HEK293 (cell line): Measurements from ENCODE around the gene CLIC4.

Experiments
- CTCF ChIA-PET: fragments of 350-600 bp; formaldehyde crosslinking; extraction: SDS; loops from one replicate; lab custom pipeline; 2021; ENCODE audit warnings: antibody characterized with exemption; lab: Yijun Ruan, JAX
- POLR2A ChIA-PET: fragments of 300-600 bp; formaldehyde crosslinking; extraction: SDS; loops from one replicate; lab custom pipeline; 2020; ENCODE audit warnings: antibody characterized with exemption, inconsistent platforms; lab: Yijun Ruan, JAX
- H3K27ac ChIP-seq: fragments of 200-500 bp; sonication (Bioruptor generic); 2 replicates; pipeline ENCODE4 v1.5.1; 2014; ENCODE audit warnings: low read depth, low read length, control low read depth, inconsistent platforms; ENCODE audit errors: extremely low read depth
- H3K36me3 ChIP-seq, 2 experiments: fragments of 200-500 bp in 1 of 2; sonication (Bioruptor generic) in 1 of 2; 1 replicate in 1 of 2; 2 replicates in 1 of 2; pipeline ENCODE4 v1.5.1; 2014 to 2017; ENCODE audit warnings: inconsistent platforms in 2 of 2, low read length in 2 of 2; ENCODE audit not compliant: control insufficient read depth in 2 of 2, insufficient read depth in 1 of 2
- H3K4me1 ChIP-seq: fragments of 200-500 bp; sonication (Bioruptor generic); 2 replicates; pipeline ENCODE4 v1.5.1; 2014; ENCODE audit warnings: mild to moderate bottlenecking, low read length, inconsistent platforms; ENCODE audit not compliant: control insufficient read depth, insufficient read depth
- H3K4me3 ChIP-seq: 2 replicates; pipeline ENCODE4 v1.5.1; 2011; ENCODE audit warnings: low read depth, mild to moderate bottlenecking, control low read depth, low read length, moderate library complexity
- H3K9me3 ChIP-seq: fragments of 200-500 bp; sonication (Bioruptor generic); 2 replicates; pipeline ENCODE4 v1.5.1; 2014; ENCODE audit warnings: low read depth, low read length, inconsistent platforms; ENCODE audit not compliant: control insufficient read depth, insufficient read depth
- IKZF3 ChIP-seq: fragments of 450-650 bp; IDR thresholded peaks from 2 replicates; pipeline ENCODE4 v1.5.0; 2018; ENCODE audit warnings: missing biosample characterization, mild to moderate bottlenecking, missing genetic modification characterization, moderate library complexity
- OSR2 ChIP-seq: fragments of 450-650 bp; formaldehyde crosslinking; IDR thresholded peaks from 2 replicates; pipeline ENCODE4 v1.5.1; 2016; ENCODE audit warnings: missing biosample characterization, missing genetic modification characterization
- REPIN1 ChIP-seq: fragments of 450-650 bp; formaldehyde crosslinking; IDR thresholded peaks from 2 replicates; pipeline ENCODE4 v1.5.1; 2017; ENCODE audit warnings: missing biosample characterization, missing genetic modification characterization, low read depth
- SP7 ChIP-seq: fragments of 450-650 bp; formaldehyde crosslinking; IDR thresholded peaks from 2 replicates; pipeline ENCODE4 v1.5.1; 2016; ENCODE audit warnings: missing biosample characterization, missing genetic modification characterization
- ZBTB1 ChIP-seq: fragments of 450-650 bp; formaldehyde crosslinking; IDR thresholded peaks from 2 replicates; pipeline ENCODE4 v1.5.1; 2016; ENCODE audit warnings: missing biosample characterization, missing genetic modification characterization
- ZNF311 ChIP-seq: fragments of 450-650 bp; formaldehyde crosslinking; IDR thresholded peaks from 2 replicates; pipeline ENCODE4 v1.5.1; 2017; ENCODE audit warnings: missing biosample characterization, missing genetic modification characterization, borderline replicate concordance
- ZNF335 ChIP-seq: fragments of 450-650 bp; formaldehyde crosslinking; conservative IDR thresholded peaks from 2 replicates; pipeline ENCODE4 v1.5.1; 2016; ENCODE audit warnings: missing biosample characterization, missing genetic modification characterization
- ZNF366 ChIP-seq: fragments of 450-650 bp; formaldehyde crosslinking; conservative IDR thresholded peaks from 2 replicates; pipeline ENCODE4 v1.5.1; 2016; ENCODE audit warnings: missing biosample characterization, missing genetic modification characterization
- ZNF544 ChIP-seq: fragments of 450-650 bp; formaldehyde crosslinking; IDR thresholded peaks from 2 replicates; pipeline ENCODE4 v1.5.0; 2017; ENCODE audit warnings: missing biosample characterization, missing genetic modification characterization
- ZNF558 ChIP-seq: fragments of 450-650 bp; formaldehyde crosslinking; IDR thresholded peaks from 2 replicates; pipeline ENCODE4 v1.5.1; 2016; ENCODE audit warnings: missing biosample characterization, missing genetic modification characterization
- ZNF561 ChIP-seq: fragments of 450-650 bp; IDR thresholded peaks from 2 replicates; pipeline ENCODE4 v1.5.1; 2018; ENCODE audit warnings: missing biosample characterization, missing genetic modification characterization, borderline replicate concordance
- TF ChIP-seq, protein P1 (sequence below): fragments of 450-650 bp; formaldehyde crosslinking; IDR thresholded peaks from 2 replicates; pipeline ENCODE4 v1.5.1; 2016; ENCODE audit warnings: missing biosample characterization, missing genetic modification characterization
- TF ChIP-seq, protein P2 (sequence below): fragments of 450-650 bp; formaldehyde crosslinking; IDR thresholded peaks from 2 replicates; pipeline ENCODE4 v1.5.1; 2016; ENCODE audit warnings: missing biosample characterization, missing genetic modification characterization
- TF ChIP-seq, protein P3 (sequence below): fragments of 450-650 bp; formaldehyde crosslinking; IDR thresholded peaks from 2 replicates; pipeline ENCODE4 v1.5.1; 2016; ENCODE audit warnings: missing biosample characterization, missing genetic modification characterization
- TF ChIP-seq, protein P4 (sequence below): fragments of 450-650 bp; formaldehyde crosslinking; IDR thresholded peaks from 2 replicates; pipeline ENCODE4 v1.5.1; 2016; ENCODE audit warnings: missing biosample characterization, missing genetic modification characterization
- TF ChIP-seq, protein P5 (sequence below): fragments of 450-650 bp; formaldehyde crosslinking; conservative IDR thresholded peaks from 2 replicates; pipeline ENCODE4 v1.5.1; 2016; ENCODE audit warnings: low read depth, missing biosample characterization, missing genetic modification characterization

The CLIC4 gene

DNA sequence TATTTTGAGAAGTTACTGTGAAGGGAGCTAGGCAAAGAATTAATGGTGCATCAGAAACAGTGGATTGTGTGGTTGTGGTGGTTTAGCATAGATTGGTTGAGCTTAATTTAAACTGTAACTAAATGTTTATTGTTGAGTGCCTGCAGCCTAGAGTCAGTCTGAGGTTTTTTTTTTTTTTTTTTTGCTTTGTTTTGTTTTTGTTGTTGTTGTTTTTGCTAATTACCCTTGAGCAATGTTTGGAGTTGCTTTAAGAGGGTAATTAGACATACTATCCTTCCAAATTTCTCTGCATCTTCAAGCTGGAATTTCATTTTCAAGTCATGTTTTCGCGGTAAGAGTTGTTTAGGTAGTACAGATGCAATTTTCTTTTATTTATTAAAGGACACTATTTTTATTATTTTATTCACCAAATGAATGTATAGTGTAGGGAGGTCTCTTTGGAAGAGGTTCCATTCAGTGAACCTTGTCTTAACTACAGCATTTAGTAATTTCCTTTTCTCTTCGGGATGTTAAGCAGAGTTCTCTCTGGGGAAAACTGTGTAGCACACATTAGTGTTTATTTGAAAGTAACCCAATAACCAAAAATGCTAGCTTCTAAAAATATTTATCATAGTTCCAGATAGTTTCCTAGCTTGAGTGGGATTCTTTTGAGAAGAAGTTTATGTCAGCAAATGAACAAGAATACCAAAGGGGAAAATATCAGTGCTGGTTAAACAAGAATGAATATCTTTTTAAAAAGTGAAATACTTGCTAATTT is 82.3 kb downstream of the CLIC4 start:
- ChIA-PET POLR2A (interaction anchor here (0.6 to 3.4 kb wide), 6 partner anchors 83 to 215 kb away, joined by 3 to 12 read pairs (median 4); partner anchors contain the start of gene CLIC4), CTCF (interaction anchor here (0.6 to 10.7 kb wide), 7 partner anchors 8 to 713 kb away, joined by 3 to 152 read pairs (median 4); no protein-coding TSS in a partner anchor)
- H3K36me3 ChIP-seq, result no peaks in the 10 kb centered on the region; a peak in 1 of 3 replicates
- TF ChIP-seq ZNF366 (tag by site-specific recombination) (no peak), ZNF311 (tag by site-specific recombination) (no peak), OSR2 (tag by site-specific recombination) (peak; percentile 36; the same call in 1 of the 2 replicates), SP7 (tag by site-specific recombination) (no peak), ZNF544 (tag by site-specific recombination) (no peak), IKZF3 (tag by site-specific recombination) (no peak), ZNF561 (tag by site-specific recombination) (no peak), ZNF558 (tag by site-specific recombination) (no peak), ZBTB1 (tag by site-specific recombination) (peak; percentile 15; the same call in 1 of the 2 replicates), REPIN1 (tag by site-specific recombination) (no peak), ZNF335 (tag by site-specific recombination) (no peak)
- TF ChIP-seq, protein P1, sequence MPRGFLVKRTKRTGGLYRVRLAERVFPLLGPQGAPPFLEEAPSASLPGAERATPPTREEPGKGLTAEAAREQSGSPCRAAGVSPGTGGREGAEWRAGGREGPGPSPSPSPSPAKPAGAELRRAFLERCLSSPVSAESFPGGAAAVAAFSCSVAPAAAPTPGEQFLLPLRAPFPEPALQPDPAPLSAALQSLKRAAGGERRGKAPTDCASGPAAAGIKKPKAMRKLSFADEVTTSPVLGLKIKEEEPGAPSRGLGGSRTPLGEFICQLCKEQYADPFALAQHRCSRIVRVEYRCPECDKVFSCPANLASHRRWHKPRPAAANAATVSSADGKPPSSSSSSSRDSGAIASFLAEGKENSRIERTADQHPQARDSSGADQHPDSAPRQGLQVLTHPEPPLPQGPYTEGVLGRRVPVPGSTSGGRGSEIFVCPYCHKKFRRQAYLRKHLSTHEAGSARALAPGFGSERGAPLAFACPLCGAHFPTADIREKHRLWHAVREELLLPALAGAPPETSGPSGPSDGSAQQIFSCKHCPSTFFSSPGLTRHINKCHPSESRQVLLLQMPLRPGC (tag by site-specific recombination), result 0 out of 2 replicates have a peak, but pooled peaks have one; percentile 21
- TF ChIP-seq, protein P2, sequence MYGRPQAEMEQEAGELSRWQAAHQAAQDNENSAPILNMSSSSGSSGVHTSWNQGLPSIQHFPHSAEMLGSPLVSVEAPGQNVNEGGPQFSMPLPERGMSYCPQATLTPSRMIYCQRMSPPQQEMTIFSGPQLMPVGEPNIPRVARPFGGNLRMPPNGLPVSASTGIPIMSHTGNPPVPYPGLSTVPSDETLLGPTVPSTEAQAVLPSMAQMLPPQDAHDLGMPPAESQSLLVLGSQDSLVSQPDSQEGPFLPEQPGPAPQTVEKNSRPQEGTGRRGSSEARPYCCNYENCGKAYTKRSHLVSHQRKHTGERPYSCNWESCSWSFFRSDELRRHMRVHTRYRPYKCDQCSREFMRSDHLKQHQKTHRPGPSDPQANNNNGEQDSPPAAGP (tag by site-specific recombination), result no peak
- TF ChIP-seq, protein P3, sequence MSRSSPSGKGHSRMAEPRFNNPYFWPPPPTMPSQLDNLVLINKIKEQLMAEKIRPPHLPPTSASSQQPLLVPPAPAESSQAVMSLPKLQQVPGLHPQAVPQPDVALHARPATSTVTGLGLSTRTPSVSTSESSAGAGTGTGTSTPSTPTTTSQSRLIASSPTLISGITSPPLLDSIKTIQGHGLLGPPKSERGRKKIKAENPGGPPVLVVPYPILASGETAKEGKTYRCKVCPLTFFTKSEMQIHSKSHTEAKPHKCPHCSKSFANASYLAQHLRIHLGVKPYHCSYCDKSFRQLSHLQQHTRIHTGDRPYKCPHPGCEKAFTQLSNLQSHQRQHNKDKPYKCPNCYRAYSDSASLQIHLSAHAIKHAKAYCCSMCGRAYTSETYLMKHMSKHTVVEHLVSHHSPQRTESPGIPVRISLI (tag by site-specific recombination), result peak; percentile 56; the same call in 1 of the 2 replicates
- TF ChIP-seq, protein P4, sequence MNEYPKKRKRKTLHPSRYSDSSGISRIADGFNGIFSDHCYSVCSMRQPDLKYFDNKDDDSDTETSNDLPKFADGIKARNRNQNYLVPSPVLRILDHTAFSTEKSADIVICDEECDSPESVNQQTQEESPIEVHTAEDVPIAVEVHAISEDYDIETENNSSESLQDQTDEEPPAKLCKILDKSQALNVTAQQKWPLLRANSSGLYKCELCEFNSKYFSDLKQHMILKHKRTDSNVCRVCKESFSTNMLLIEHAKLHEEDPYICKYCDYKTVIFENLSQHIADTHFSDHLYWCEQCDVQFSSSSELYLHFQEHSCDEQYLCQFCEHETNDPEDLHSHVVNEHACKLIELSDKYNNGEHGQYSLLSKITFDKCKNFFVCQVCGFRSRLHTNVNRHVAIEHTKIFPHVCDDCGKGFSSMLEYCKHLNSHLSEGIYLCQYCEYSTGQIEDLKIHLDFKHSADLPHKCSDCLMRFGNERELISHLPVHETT (tag by site-specific recombination), result no peak
- TF ChIP-seq, protein P5, sequence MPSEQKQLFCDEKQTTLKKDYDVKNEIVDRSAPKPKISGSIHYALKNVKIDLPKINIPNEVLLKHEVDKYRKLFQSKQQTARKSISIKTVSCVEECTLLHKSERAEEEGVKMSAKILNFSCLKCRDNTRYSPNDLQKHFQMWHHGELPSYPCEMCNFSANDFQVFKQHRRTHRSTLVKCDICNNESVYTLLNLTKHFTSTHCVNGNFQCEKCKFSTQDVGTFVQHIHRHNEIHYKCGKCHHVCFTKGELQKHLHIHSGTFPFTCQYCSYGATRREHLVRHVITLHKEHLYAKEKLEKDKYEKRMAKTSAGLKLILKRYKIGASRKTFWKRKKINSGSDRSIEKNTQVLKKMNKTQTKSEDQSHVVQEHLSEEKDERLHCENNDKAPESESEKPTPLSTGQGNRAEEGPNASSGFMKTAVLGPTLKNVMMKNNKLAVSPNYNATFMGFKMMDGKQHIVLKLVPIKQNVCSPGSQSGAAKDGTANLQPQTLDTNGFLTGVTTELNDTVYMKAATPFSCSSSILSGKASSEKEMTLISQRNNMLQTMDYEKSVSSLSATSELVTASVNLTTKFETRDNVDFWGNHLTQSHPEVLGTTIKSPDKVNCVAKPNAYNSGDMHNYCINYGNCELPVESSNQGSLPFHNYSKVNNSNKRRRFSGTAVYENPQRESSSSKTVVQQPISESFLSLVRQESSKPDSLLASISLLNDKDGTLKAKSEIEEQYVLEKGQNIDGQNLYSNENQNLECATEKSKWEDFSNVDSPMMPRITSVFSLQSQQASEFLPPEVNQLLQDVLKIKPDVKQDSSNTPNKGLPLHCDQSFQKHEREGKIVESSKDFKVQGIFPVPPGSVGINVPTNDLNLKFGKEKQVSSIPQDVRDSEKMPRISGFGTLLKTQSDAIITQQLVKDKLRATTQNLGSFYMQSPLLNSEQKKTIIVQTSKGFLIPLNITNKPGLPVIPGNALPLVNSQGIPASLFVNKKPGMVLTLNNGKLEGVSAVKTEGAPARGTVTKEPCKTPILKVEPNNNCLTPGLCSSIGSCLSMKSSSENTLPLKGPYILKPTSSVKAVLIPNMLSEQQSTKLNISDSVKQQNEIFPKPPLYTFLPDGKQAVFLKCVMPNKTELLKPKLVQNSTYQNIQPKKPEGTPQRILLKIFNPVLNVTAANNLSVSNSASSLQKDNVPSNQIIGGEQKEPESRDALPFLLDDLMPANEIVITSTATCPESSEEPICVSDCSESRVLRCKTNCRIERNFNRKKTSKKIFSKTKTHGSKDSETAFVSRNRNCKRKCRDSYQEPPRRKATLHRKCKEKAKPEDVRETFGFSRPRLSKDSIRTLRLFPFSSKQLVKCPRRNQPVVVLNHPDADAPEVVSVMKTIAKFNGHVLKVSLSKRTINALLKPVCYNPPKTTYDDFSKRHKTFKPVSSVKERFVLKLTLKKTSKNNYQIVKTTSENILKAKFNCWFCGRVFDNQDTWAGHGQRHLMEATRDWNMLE (tag by site-specific recombination), result no peak
- no peak overlapping the region for H3K4me3 ChIP-seq
- H3K4me1 ChIP-seq, result peaks cover 21% of the 10 kb centered on the region
- H3K9me3 ChIP-seq, result no peaks in the 10 kb centered on the region
- H3K27ac ChIP-seq, result no peak overlapping the region
